Liver (tissue), 9 donors: ENCODE results near the gene LTA4H. TPM values are rescaled to one million over a fixed set of nuclear protein-coding genes. Genes with fewer than 3 reads are reported as not detected.

Experiments
- DNase-seq: peaks from one replicate; pipeline ENCODE4 v3.0.0-alpha.2; 2017; ENCODE audit warnings: low spot score
- H3K27ac ChIP-seq, 2 donors: one replicate each; pipeline ENCODE4 v1.7.0; 2013; ENCODE audit warnings: inconsistent platforms in 2 of 2, low read length in 2 of 2, control low read depth in 1 of 2, low read depth in 1 of 2, mild to moderate bottlenecking in 1 of 2
- H3K27me3 ChIP-seq, 4 donors: one replicate each; pipeline versions ENCODE4 v1.6.1 to v1.7.0; 2013; ENCODE audit warnings: low read length in 3 of 4, inconsistent platforms in 1 of 4, mild to moderate bottlenecking in 1 of 4, moderate library complexity in 1 of 4; ENCODE audit not compliant: control insufficient read depth in 4 of 4, insufficient read depth in 4 of 4
- H3K36me3 ChIP-seq, 4 donors: one replicate each; pipeline versions ENCODE4 v1.6.1 to v1.7.0; 2013; ENCODE audit warnings: low read length in 3 of 4, mild to moderate bottlenecking in 3 of 4, low read depth in 1 of 4, moderate library complexity in 1 of 4; ENCODE audit not compliant: control insufficient read depth in 4 of 4, insufficient read depth in 3 of 4
- H3K4me1 ChIP-seq, 4 donors: one replicate each; pipeline versions ENCODE4 v1.6.1 to v1.7.0; 2013; ENCODE audit warnings: low read length in 3 of 4, mild to moderate bottlenecking in 3 of 4, moderate library complexity in 1 of 4; ENCODE audit not compliant: control insufficient read depth in 4 of 4, insufficient read depth in 4 of 4
- H3K4me3 ChIP-seq, 3 donors: one replicate each; pipeline versions ENCODE4 v1.6.1 to v1.7.0; 2013; ENCODE audit warnings: low read length in 3 of 3, control low read depth in 1 of 3, low read depth in 1 of 3, mild to moderate bottlenecking in 1 of 3
- H3K9ac ChIP-seq, 2 donors: one replicate each; pipeline ENCODE4 v1.7.0; 2013; ENCODE audit warnings: low read length in 2 of 2, mild to moderate bottlenecking in 2 of 2, moderate library complexity in 2 of 2, control low read depth in 1 of 2, low read depth in 1 of 2
- H3K9me3 ChIP-seq, 4 donors: one replicate each; pipeline versions ENCODE4 v1.6.1 to v1.7.0; 2013; ENCODE audit warnings: low read length in 3 of 4; ENCODE audit not compliant: control insufficient read depth in 4 of 4
- ATF3 ChIP-seq: IDR thresholded peaks from 2 replicates; pipeline ENCODE4 v1.6.1; 2016; ENCODE audit warnings: antibody characterized with exemption
- CTCF ChIP-seq: fragments of 150-350 bp; IDR thresholded peaks from 2 replicates; pipeline ENCODE4 v1.5.1; 2017; ENCODE audit warnings: improper control_type of control experiment, low read depth, low read length; ENCODE audit not compliant: missing input control
- EGR1 ChIP-seq, 2 donors: IDR thresholded peaks; 2 replicates each; pipeline ENCODE4 v1.6.1; 2016 to 2018; ENCODE audit warnings: antibody characterized with exemption in 2 of 2, low read depth in 2 of 2
- FOXA1 ChIP-seq: IDR thresholded peaks from 2 replicates; pipeline ENCODE4 v1.6.1; 2016; ENCODE audit warnings: antibody characterized with exemption
- FOXA2 ChIP-seq: IDR thresholded peaks from 2 replicates; pipeline ENCODE4 v1.6.1; 2016; ENCODE audit warnings: antibody characterized with exemption
- GABPA ChIP-seq, 2 donors: IDR thresholded peaks in 1 of 2; conservative IDR thresholded peaks in 1 of 2; 2 replicates each; pipeline ENCODE4 v1.6.1; 2016; ENCODE audit warnings: antibody characterized with exemption in 2 of 2, mild to moderate bottlenecking in 1 of 2, moderate library complexity in 1 of 2
- HNF4A ChIP-seq, 2 donors: conservative IDR thresholded peaks; 2 replicates each; pipeline ENCODE4 v1.6.1; 2016; ENCODE audit warnings: antibody characterized with exemption in 2 of 2, mild to moderate bottlenecking in 2 of 2
- HNF4G ChIP-seq: IDR thresholded peaks from 2 replicates; pipeline ENCODE4 v1.6.1; 2016; ENCODE audit warnings: antibody characterized with exemption
- JUND ChIP-seq, 2 donors: IDR thresholded peaks; 2 replicates each; pipeline ENCODE4 v1.6.1; 2016; ENCODE audit warnings: antibody characterized with exemption in 2 of 2
- MAX ChIP-seq: IDR thresholded peaks from 2 replicates; pipeline ENCODE4 v1.6.1; 2016; ENCODE audit warnings: antibody characterized with exemption
- NR2F2 ChIP-seq: IDR thresholded peaks from 2 replicates; pipeline ENCODE4 v1.6.1; 2016; ENCODE audit warnings: antibody characterized with exemption
- RAD21 ChIP-seq, 2 donors: IDR thresholded peaks; 2 replicates each; pipeline ENCODE4 v1.6.1; 2016; ENCODE audit warnings: antibody characterized with exemption in 2 of 2, mild to moderate bottlenecking in 2 of 2
- REST ChIP-seq: IDR thresholded peaks from 2 replicates; pipeline ENCODE4 v1.6.1; 2016; ENCODE audit warnings: antibody characterized with exemption, mild to moderate bottlenecking
- RXRA ChIP-seq, 2 donors: IDR thresholded peaks; 2 replicates each; pipeline ENCODE4 v1.6.1; 2017 to 2018; ENCODE audit warnings: antibody characterized with exemption in 2 of 2, mild to moderate bottlenecking in 1 of 2
- SP1 ChIP-seq: IDR thresholded peaks from 2 replicates; pipeline ENCODE4 v1.6.1; 2018; ENCODE audit warnings: antibody characterized with exemption, mild to moderate bottlenecking
- TAF1 ChIP-seq: conservative IDR thresholded peaks from 2 replicates; pipeline ENCODE4 v1.6.1; 2016; ENCODE audit warnings: antibody characterized with exemption, mild to moderate bottlenecking
- YY1 ChIP-seq: IDR thresholded peaks from 2 replicates; pipeline ENCODE4 v1.6.1; 2016; ENCODE audit warnings: antibody characterized with exemption, mild to moderate bottlenecking
- ZBTB33 ChIP-seq: IDR thresholded peaks from 2 replicates; pipeline ENCODE4 v1.6.1; 2016; ENCODE audit warnings: antibody characterized with exemption
- WGBS: extraction: QIAGEN DNeasy Blood & Tissue Kit; methylation state at CpG from one replicate; pipeline ENCODE4 v1.1.7; 2013; 5-methylcytosine and 5-hydroxymethylcytosine counted together
- polyA plus RNA-seq, 2 donors: library from polyadenylated mRNA; stranded (reverse) in 1 of 2; unstranded in 1 of 2; fragments of 200-250 nt in 1 of 2; fragments of >200 nt in 1 of 2; fragmentation: Nextera tagmentation in 1 of 2; extraction: Ambion mirVana in 1 of 2; gene quantifications; one replicate each; pipeline versions ENCODE4 v1.2.1 to v1.2.3, GENCODE V29; 2013 to 2015
- total RNA-seq, 2 donors: library from RNA; depleted of rRNA; stranded (reverse); fragments of >200 nt; gene quantifications; one replicate each; pipeline ENCODE4 v1.2.3, GENCODE V29; 2014
- donor health status: healthy.
- donor health status: healthy.
- donor health status: healthy.
- donor health status: healthy.
- donor health status: healthy.

LTA4H gene
- total and polyA plus RNA-seq, 4 donors, result 16.6 to 34.5 (median 20.9) TPM

- Histone ChIP-seq H3K36me3 (no peaks in the 10 kb centered on the region), H3K9ac (no peak overlapping the region), H3K9me3 (no peaks in the 10 kb centered on the region), H3K27me3 (no peaks in the 10 kb centered on the region), H3K27ac (no peak overlapping the region), H3K4me3 (no peak overlapping the region), H3K4me1 (peaks cover 0 to 9% (median 6%) of the 10 kb centered on the region in 4 donors)
- no peak for DNase-seq
- 84% methylated on average over 5 of the region's 5 CpGs for WGBS
- no peak for TF ChIP-seq REST
- TF ChIP-seq FOXA2, result no peak
- TF ChIP-seq FOXA1, result no peak
- no peak for TF ChIP-seq GABPA (IDR thresholded peaks at IDR 0.05 in 1 of 2, conservative IDR thresholded peaks at IDR 0.05 in 1 of 2)
- TF ChIP-seq EGR1 (IDR thresholded peaks at IDR 0.05; ENCODE audit: low read depth in 2 of 2), result no peak
- TF ChIP-seq HNF4G, result no peak
Measured at GRCh38 chr12:96064966-96065365, 29.6 kb upstream of the LTA4H start.

- WGBS, result 79% methylated on average over 2 of the region's 2 CpGs
- no peaks in the 10 kb centered on the region for H3K9me3 ChIP-seq
- H3K36me3 ChIP-seq, result no peaks in the 10 kb centered on the region
- DNase-seq, result no peak
- H3K4me1 ChIP-seq, result peaks cover 0 to 13% (median 8%) of the 10 kb centered on the region in 4 donors
- H3K27me3 ChIP-seq, result no peaks in the 10 kb centered on the region
- no peak for TF ChIP-seq FOXA2
- no peak for TF ChIP-seq RAD21 (IDR thresholded peaks at IDR 0.05)
- no peak for TF ChIP-seq HNF4G
- no peak for TF ChIP-seq JUND (IDR thresholded peaks at IDR 0.05)
- TF ChIP-seq EGR1 (IDR thresholded peaks at IDR 0.05; ENCODE audit: low read depth in 2 of 2), result no peak
- no peak for TF ChIP-seq RXRA (IDR thresholded peaks at IDR 0.05)
- TF ChIP-seq ATF3, result no peak
- no peak for TF ChIP-seq HNF4A (conservative IDR thresholded peaks at IDR 0.05)
- no peak for TF ChIP-seq NR2F2
- TF ChIP-seq MAX, result no peak
- no peak for TF ChIP-seq FOXA1
- TF ChIP-seq ZBTB33, result no peak
- no peak for TF ChIP-seq YY1
- TF ChIP-seq SP1, result no peak
- no peak for TF ChIP-seq REST
- no peak for TF ChIP-seq TAF1
- no peak for TF ChIP-seq CTCF
- no peak for TF ChIP-seq GABPA (IDR thresholded peaks at IDR 0.05 in 1 of 2, conservative IDR thresholded peaks at IDR 0.05 in 1 of 2)
- H3K4me3 ChIP-seq, result no peak overlapping the region
- no peak overlapping the region for H3K27ac ChIP-seq
- H3K9ac ChIP-seq, result no peak overlapping the region
Measured at GRCh38 chr12:96064271-96064670, 28.9 kb upstream of the LTA4H start.
